MM.1S (cell line): Measurements from ENCODE around the gene CD4.

Source experiments
- CTCF ChIP-seq: fragments of 300-600 bp; sonication (generic); IDR thresholded peaks from 2 replicates; pipeline ENCODE4 v1.5.1; 2016; ENCODE audit warnings: antibody characterized with exemption, low read length, mixed read lengths
- EZH2 ChIP-seq: fragments of 300-600 bp; sonication (generic); optimal IDR thresholded peaks from 2 replicates; pipeline ENCODE3; 2017; ENCODE audit warnings: low read depth, mild to moderate bottlenecking, antibody characterized with exemption, low read length, mixed read lengths

GRCh38 chr12:6819106-6820030 lies 30.0 kb downstream of the CD4 start:
- TF ChIP-seq CTCF (no peak), EZH2 (no peak)
